Smooth muscle cell of the brain vasculature (primary cell): ENCODE data around the gene PTPRN.
A peak's percentile ranks its signal among the peaks of the same experiment; 100 is the strongest.
"Not testable (repeated sequence)": the region's sequence is repeated elsewhere in the genome, so short reads cannot be mapped to it uniquely, and the experiment has no call there.

Experiments
- DNase-seq: peaks from one replicate; pipeline ENCODE4 v3.0.0-alpha.2; 2012; ENCODE audit warnings: low read depth, low spot score

PTPRN gene

DNA sequence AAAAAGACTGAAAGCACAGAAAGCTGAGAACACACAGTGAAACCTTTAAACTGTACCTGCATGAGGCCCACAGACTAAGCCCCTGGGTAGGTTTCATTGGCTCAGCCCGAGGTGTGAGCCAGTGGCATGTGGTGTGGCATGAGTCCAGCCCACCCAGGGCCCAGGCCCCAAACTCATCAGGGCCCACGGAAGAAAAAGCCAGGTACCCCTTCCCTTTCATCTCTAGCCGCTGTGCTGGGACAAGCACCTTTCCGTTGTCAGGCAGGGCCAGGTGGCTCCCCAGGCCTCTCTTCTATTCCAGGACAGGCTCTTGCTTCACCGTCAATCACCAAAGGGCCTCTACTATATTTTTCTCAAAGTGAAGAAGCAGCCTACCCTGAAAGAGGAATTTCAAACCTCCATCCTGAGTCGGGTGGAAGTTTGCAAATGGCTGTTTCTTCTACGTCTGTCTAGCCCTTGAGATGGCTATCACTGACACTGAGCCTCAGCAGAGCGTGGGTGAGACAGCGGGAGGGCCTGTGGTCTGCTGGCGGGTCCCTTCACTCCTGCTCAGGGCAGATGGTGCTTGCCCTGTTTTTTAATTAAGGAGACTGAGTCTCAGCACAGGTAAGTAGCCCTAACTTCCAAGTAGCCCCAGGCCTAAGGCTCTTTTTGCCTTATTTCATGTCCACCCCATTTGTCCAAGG lies 21.5 kb downstream of the PTPRN start:
- DNase-seq: no peak

- not testable (repeated sequence) for DNase-seq
Observed at GRCh38 chr2:219287116-219287440, 22.1 kb downstream of the PTPRN start.

GRCh38 chr2:219286436-219287115 lies 22.6 kb downstream of the PTPRN start:
- no peak for DNase-seq

GRCh38 chr2:219285894-219286425 lies 23.2 kb downstream of the PTPRN start:
- DNase-seq: no peak

DNA sequence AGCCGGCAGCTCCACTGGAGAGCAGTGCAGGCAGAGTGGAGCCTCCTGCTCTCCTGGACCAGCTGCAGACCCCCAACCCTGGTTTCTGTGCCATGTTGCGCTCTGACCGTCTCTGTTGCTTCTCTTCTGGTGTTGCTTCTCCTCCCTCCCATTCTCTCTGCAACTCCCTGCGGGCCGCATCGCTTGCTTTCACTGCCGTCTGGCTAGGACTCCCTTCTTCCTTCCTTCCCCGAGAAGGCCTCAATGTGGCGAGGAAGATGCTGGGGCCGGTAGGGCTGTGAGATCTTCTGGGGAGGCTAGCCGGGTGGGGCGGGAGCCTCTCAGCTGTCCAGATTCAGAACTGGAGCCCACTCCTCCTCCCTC lies 23.8 kb downstream of the PTPRN start:
- DNase-seq: no peak

- DNase-seq: no peak
Observed at GRCh38 chr2:219284501-219285372, 24.5 kb downstream of the PTPRN start.

GRCh38 chr2:219282943-219283581 lies 26.1 kb downstream of the PTPRN start:
- no peak for DNase-seq

- DNase-seq: no peak
Observed at GRCh38 chr2:219282375-219282774, 26.8 kb downstream of the PTPRN start.

DNA sequence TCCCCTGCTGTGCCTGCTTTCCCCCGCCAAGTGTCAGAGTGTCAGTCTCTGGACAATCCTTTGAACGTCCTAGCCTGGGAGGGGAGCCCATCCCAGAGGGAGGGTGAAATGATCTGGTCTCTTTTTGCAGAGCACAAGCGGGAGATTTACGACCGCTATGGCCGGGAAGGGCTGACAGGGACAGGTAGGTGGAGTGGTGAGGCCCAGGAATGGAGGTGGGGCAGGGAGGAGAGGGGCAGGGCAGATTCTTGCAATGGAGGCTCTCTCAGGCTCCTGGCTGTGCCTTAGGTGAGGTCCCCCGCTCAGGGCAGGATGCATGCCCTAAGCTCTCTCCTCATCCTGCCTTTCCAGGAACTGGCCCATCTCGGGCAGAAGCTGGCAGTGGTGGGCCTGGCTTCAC lies 27.6 kb downstream of the PTPRN start:
- DNase-seq: no peak

- no peak for DNase-seq
Observed at GRCh38 chr2:219280651-219281050, 28.6 kb downstream of the PTPRN start.

DNA sequence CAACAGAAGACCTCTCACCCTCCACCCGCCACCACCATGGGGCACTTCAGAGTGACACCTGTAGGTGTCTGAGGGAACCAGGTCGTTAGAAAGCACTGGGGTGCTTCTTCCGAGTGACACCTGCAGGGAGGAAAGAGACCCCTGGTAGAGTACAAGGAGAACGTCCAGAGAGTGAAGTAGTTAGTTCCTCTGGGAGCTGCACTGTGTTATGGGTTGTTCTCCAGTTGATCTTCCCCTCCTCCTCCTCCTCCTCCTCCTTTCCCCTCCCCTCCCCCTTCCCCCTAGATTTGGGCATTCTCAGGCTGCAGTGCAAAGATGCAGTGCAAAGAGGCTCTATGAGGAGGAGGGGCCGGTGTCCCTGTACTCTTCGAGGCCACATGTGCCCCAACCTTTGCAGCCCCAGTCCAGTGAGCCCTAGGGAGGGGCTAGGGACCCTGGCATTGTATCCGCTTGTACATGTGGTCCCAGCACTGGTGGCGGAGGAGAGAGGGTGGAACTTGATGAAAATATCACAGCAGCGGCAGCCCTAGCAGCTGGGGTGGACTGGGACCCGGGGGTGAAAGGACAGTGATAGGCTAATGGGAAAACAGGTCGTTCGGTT lies 29.2 kb downstream of the PTPRN start:
- no peak for DNase-seq

- DNase-seq: peak; percentile 94
Observed at GRCh38 chr2:219279151-219279915, 29.9 kb downstream of the PTPRN start, which contains the start of gene DNAJB2. Gene DNAJB2 (plus strand): TSS chr2:219279366. CDS start chr2:219279834, 468 bp downstream.

DNA sequence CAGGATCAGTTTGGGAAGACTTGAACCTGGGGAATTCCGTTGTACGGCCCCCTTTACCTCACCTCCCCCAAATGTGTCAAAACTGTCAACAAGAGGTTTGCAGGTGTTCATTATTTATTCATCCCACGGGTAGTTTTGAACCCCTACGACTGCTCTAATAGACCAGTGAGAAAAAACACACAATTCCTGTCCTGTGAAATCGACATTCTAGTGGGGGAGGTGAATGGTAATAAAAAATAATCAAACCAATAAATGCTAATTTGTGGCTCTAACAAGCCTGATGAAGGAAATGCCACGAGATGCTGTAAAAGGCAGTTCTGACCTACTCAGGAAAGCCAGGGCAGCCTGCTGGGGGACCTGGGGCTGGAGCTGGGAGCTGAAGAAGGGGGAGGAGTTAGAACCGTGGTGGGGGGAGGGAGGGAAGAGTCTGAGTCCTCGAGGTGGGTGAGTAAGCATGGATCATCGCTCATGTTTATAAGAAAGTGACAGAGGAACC lies 30.5 kb downstream of the PTPRN start:
- no peak for DNase-seq

- no peak for DNase-seq
Observed at GRCh38 chr2:219277703-219278654, 31.2 kb downstream of the PTPRN start.

GRCh38 chr2:219274361-219274921 lies 34.8 kb downstream of the PTPRN start:
- DNase-seq: no peak

GRCh38 chr2:219273937-219274336 lies 35.3 kb downstream of the PTPRN start:
- DNase-seq: no peak

GRCh38 chr2:219272995-219273394 lies 36.2 kb downstream of the PTPRN start:
- DNase-seq: no peak

DNA sequence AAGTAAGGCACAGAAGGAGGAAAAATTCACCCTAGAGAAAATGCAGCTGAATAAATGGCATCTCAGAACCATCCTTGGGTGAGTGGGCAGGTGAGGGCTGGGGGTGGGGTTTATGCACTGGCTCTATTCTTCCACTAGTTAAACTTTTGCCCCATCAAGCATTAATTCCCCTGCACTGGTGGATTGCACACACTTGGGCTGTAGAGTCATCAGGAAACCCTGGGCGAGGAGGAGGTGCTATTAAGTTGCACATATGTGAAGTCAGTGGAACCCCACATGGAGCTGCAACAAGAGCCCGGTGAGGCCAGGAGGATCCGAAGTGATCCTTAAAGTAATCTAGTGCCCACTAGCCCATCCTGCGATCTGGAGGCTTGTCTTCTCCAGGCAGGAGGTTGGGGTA lies 36.8 kb downstream of the PTPRN start:
- DNase-seq: no peak

DNA sequence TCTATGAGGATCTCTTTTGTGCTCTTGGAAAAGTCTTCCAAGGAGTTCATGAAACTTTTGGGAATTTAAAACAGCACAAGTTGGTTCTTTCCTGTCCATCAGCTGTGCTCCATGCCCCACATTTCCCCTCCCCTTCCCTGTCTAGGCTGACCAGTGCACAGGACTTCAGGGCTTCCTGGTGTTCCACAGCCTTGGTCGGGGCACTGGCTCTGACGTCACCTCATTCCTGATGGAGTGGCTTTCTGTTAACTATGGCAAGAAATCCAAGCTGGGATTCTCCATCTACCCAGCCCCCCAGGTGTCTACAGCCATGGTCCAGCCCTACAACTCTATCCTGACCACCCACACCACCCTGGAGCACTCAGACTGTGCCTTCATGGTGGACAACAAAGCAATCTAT lies 38.2 kb downstream of the PTPRN start:
- DNase-seq: no peak
